ENCODE measurements around the gene OR8I2.
"Not testable (repeated sequence)": the region's sequence is repeated elsewhere in the genome, so short reads cannot be mapped to it uniquely, and the experiment has no call there.

Gene OR8I2

DNA sequence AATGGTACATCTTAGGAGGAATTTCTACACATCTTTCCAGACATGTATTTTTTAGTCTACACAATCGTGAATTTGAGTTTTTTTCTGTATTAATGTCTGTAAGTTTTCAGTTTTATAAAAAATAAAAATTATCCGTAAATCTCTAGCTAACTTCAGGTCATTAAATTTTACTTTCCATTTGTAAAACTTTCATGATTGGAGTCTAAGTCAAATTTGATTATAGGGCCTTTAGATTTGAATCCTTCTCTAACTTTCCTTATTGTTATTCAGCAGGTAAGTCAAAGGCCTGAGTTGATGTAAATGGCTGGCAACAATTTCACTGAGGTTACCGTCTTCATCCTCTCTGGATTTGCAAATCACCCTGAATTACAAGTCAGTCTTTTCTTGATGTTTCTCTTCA, at the start of gene OR8I2:
TSS of gene OR8I2 (plus strand) at position 301 of the 400 bp plus-strand sequence. CDS start at position 301, 0 bp downstream.
- ATAC-seq: no peak

- ATAC-seq: no peak
These were observed 47.6 kb upstream of the OR8I2 start for GRCh38 chr11:56045538-56045937.

- ATAC-seq: no peak
These were observed 44.6 kb upstream of the OR8I2 start for GRCh38 chr11:56048480-56048879.

GRCh38 chr11:56049487-56049886, 43.6 kb upstream of the OR8I2 start:
- ATAC-seq: no peak

DNA sequence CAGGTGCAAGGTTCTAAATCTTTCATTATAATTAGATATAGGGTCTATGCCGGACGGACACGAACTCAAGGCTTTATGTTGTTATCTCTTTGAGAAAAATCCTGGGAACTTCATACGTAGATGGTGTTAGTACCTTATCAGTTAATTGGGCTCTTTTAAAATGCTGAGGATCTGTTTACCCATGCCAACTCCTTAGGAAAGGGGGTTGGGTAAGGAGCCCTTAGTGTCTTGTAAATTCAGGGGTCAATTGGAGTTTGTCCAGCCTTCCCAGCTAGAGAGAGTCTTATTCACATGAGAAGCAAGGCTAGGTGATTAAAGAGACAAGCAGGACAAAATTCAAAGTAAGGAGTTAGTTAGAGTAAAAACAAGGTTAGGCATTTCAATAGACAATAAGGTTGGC, 36.7 kb upstream of the OR8I2 start:
- ATAC-seq: not testable (repeated sequence)

DNA sequence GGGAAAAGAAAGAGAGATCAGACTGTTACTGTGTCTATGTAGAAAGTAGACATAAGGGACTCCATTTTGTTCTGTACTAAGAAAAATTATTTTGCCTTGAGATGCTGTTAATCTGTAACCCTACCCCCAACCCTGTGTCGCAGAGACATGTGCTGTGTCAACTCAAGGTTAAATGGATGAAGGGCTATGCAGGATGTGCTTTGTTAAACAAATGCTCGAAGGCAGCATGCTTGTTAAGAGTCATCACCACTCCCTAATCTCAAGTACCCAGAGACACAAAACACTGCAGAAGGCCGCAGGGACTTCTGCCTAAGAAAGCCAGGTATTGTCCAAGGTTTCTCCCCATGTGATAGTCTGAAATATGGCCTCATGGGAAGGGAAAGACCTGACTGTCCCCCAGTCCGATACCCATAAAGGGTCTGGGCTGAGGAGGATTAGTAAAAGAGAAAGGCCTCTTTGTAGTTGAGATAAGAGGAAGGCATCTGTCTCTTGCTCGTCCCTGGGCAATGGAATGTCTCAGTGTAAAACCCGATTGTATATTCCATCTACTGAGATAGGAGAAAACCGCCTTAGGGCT, 35.4 kb upstream of the OR8I2 start:
- ATAC-seq: not testable (repeated sequence)

DNA sequence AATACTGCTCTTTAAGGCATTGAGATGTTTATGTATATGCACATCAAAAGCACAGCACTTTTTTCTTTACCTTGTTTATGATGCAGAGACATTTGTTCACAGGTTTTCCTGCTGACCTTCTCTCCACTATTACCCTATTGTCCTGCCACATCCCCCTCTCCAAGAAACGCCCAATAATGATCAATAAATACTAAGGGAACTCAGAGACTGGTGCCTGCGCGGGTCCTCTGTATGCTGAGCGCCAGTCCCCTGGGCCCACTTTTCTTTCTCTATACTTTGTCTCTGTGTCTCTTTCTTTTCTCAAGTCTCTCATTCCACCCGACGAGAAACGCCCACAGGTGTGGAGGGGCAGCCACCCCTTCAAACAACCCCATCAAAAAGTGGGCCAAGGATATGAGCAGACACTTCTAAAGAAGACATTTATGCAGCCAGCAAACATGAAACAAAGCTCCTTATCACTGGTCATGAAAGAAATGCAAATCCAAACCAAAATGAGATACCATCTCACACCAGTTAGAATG, 34.8 kb upstream of the OR8I2 start:
- ATAC-seq: not testable (repeated sequence)

GRCh38 chr11:56066980-56067379, 26.1 kb upstream of the OR8I2 start:
- no peak for ATAC-seq

- ATAC-seq: no peak
These were observed 3.4 kb upstream of the OR8I2 start for GRCh38 chr11:56089697-56090096.

- no peak for ATAC-seq
These were observed 10.2 kb downstream of the OR8I2 start, which contains the start of gene OR8H2 for GRCh38 chr11:56103210-56103737. TSS of gene OR8H2 (plus strand) at chr11:56103687. CDS start at chr11:56105043, 1,356 bp downstream.

GRCh38 chr11:56122073-56122472, 29.0 kb downstream of the OR8I2 start, which contains the start of gene OR8H3:
TSS of gene OR8H3 (plus strand) at chr11:56122373. CDS start at chr11:56122373, 0 bp downstream.
- no peak for ATAC-seq

DNA sequence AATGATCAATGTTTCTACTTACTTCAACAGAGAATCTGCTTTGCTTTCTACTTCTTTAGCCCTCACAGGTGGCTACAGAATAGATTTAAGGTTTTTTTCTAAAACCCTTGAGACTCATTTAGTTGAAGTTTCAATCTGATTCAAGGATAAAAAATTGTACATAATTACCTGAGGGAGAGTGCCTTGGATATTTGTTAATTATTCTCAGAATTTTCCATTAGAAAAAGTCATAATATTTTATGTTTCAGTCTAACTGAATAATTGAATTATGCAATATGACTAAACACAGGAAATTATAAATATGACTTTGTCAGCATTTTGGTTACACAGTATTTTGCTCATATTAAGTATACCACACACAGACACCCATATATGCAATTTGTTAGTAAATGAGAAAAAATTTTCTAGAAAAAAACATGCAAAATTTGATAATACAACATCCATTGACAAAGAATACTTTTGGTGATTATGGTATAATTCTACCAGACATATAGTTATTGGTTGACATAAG, 47.1 kb downstream of the OR8I2 start, which contains the start of gene OR8J3:
TSS of gene OR8J3 (minus strand) at position 51 of the 511 bp plus-strand sequence. CDS start 2,483 bp downstream, outside the sequence.
- ATAC-seq: no peak

DNA sequence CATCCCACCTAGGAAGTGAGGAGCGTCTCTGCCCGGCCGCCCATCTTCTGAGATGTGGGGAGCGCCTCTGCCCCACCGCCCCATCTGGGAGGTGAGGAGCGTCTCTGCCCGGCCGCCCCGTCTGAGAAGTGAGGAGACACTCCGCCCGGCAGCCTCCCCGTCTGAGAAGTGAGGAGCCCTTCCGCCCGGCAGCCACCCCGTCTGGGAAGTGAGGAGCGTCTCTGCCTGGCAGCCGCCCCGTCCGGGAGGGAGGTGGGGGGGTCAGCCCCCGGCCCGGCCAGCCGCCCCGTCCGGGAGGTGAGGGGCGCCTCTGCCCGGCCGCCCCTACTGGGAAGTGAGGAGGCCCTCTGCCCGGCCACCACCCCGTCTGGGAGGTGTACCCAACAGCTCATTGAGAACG, 50.6 kb downstream of the OR8I2 start:
- not testable (repeated sequence) for ATAC-seq
